H9 (cell line): Measurements from ENCODE around the gene ATP6V1G2. TPM values are rescaled to one million over a fixed set of nuclear protein-coding genes. Genes with fewer than 3 reads are reported as not detected.

Experiments used
- DNase-seq: peaks from one replicate; pipeline ENCODE4 v3.0.0-alpha.2; 2017
- H2AFZ ChIP-seq: one replicate; pipeline ENCODE4 v1.6.1; 2013; ENCODE audit warnings: mild to moderate bottlenecking, low read length, control low read depth, moderate library complexity
- H2AK5ac ChIP-seq: 2 replicates; pipeline ENCODE4 v1.6.1; 2013; ENCODE audit warnings: low read length, control low read depth, mixed read lengths; ENCODE audit not compliant: insufficient read length
- H2BK120ac ChIP-seq: one replicate; pipeline ENCODE4 v1.6.1; 2013; ENCODE audit warnings: low read depth, mild to moderate bottlenecking, low read length, control low read depth, inconsistent platforms; ENCODE audit not compliant: poor library complexity, severe bottlenecking
- H2BK12ac ChIP-seq: 2 replicates; pipeline ENCODE4 v1.6.1; 2013; ENCODE audit warnings: low read length, control low read depth, mixed read lengths, low read depth; ENCODE audit not compliant: insufficient read length
- H2BK15ac ChIP-seq: 2 replicates; pipeline ENCODE4 v1.6.1; 2013; ENCODE audit warnings: low read depth, low read length, control low read depth
- H2BK20ac ChIP-seq: one replicate; pipeline ENCODE4 v1.6.1; 2013; ENCODE audit warnings: low read depth, mild to moderate bottlenecking, low read length, control low read depth, inconsistent platforms; ENCODE audit not compliant: poor library complexity, severe bottlenecking
- H2BK5ac ChIP-seq: 2 replicates; pipeline ENCODE4 v1.6.1; 2013; ENCODE audit warnings: low read length, control low read depth, mixed read lengths; ENCODE audit not compliant: insufficient read length
- H3K14ac ChIP-seq: 2 replicates; pipeline ENCODE4 v1.6.1; 2013; ENCODE audit warnings: low read length, control low read depth; ENCODE audit not compliant: insufficient read depth
- H3K18ac ChIP-seq: 2 replicates; pipeline ENCODE4 v1.6.1; 2013; ENCODE audit warnings: low read depth, mild to moderate bottlenecking, mixed read lengths, low read length, control low read depth; ENCODE audit not compliant: insufficient read length
- H3K23ac ChIP-seq: 2 replicates; pipeline ENCODE4 v1.6.1; 2013; ENCODE audit warnings: low read length, control low read depth, mixed read lengths, low read depth; ENCODE audit not compliant: insufficient read length
- H3K23me2 ChIP-seq: 2 replicates; pipeline ENCODE4 v1.6.1; 2013; ENCODE audit warnings: low read depth, mild to moderate bottlenecking, mixed read lengths, low read length, control low read depth; ENCODE audit not compliant: insufficient read length, poor library complexity, severe bottlenecking
- H3K27ac ChIP-seq: 2 replicates; pipeline ENCODE4 v1.5.1; 2013; ENCODE audit warnings: low read length, control low read depth, mixed read lengths, low read depth; ENCODE audit not compliant: insufficient read length
- H3K27me3 ChIP-seq: 2 replicates; pipeline ENCODE4 v1.6.1; 2013; ENCODE audit warnings: low read length, control low read depth, inconsistent platforms; ENCODE audit not compliant: insufficient read depth
- H3K4ac ChIP-seq: 2 replicates; pipeline ENCODE4 v1.6.1; 2013; ENCODE audit warnings: low read depth, mild to moderate bottlenecking, control low read depth, inconsistent platforms, low read length, moderate library complexity
- H3K4me1 ChIP-seq: 2 replicates; pipeline ENCODE4 v1.6.1; 2013; ENCODE audit warnings: low read length, control low read depth, inconsistent platforms; ENCODE audit not compliant: insufficient read depth
- H3K4me2 ChIP-seq: 2 replicates; pipeline ENCODE4 v1.6.1; 2013; ENCODE audit warnings: low read length, control low read depth, mixed read lengths; ENCODE audit not compliant: insufficient read length, insufficient read depth
- H3K56ac ChIP-seq: 2 replicates; pipeline ENCODE4 v1.6.1; 2013; ENCODE audit warnings: low read depth, mild to moderate bottlenecking, mixed read lengths, low read length, control low read depth; ENCODE audit not compliant: insufficient read length
- H3K79me1 ChIP-seq: 2 replicates; pipeline ENCODE4 v1.6.1; 2013; ENCODE audit warnings: low read depth, mild to moderate bottlenecking, moderate library complexity, low read length, control low read depth, inconsistent platforms; ENCODE audit not compliant: insufficient read depth, poor library complexity, severe bottlenecking
- H3K79me2 ChIP-seq: 2 replicates; pipeline ENCODE4 v1.6.1; 2013; ENCODE audit warnings: low read length, control low read depth, inconsistent platforms; ENCODE audit not compliant: insufficient read depth
- H3K9ac ChIP-seq: 2 replicates; pipeline ENCODE4 v1.6.1; 2013; ENCODE audit warnings: low read length, control low read depth, mixed read lengths; ENCODE audit not compliant: insufficient read length; ENCODE audit errors: extremely low read depth
- H3K9me3 ChIP-seq: one replicate; pipeline ENCODE4 v1.6.1; 2013; ENCODE audit warnings: low read depth, low read length, inconsistent platforms; ENCODE audit not compliant: control insufficient read depth
- H3T11ph ChIP-seq: one replicate; pipeline ENCODE4 v1.6.1; 2013; ENCODE audit warnings: mild to moderate bottlenecking, low read length, control low read depth, inconsistent platforms
- H4K20me1 ChIP-seq: one replicate; pipeline ENCODE4 v1.6.1; 2013; ENCODE audit not compliant: control insufficient read depth, insufficient read length, insufficient read depth
- H4K5ac ChIP-seq: 2 replicates; pipeline ENCODE4 v1.6.1; 2013; ENCODE audit warnings: low read depth, mild to moderate bottlenecking, mixed read lengths, low read length, control low read depth; ENCODE audit not compliant: insufficient read length
- H4K8ac ChIP-seq: replicated peaks from 2 replicates; pipeline ENCODE4 v1.6.1; 2013; ENCODE audit warnings: low read length, control low read depth, mixed read lengths, low read depth; ENCODE audit not compliant: insufficient read length
- H4K91ac ChIP-seq: 2 replicates; pipeline ENCODE4 v1.6.1; 2013; ENCODE audit warnings: low read depth, mild to moderate bottlenecking, moderate library complexity, mixed read lengths, low read length, control low read depth; ENCODE audit not compliant: insufficient read length
- H3K27ac Mint-ChIP-seq, 3 experiments: 2 replicates in 2 of 3; 3 replicates in 1 of 3; pipeline ENCODE4 v1.8.0; 2020 to 2021; ENCODE audit warnings: mixed read lengths in 3 of 3, mild to moderate bottlenecking in 1 of 3, moderate library complexity in 1 of 3
- H3K27me3 Mint-ChIP-seq: 2 replicates; pipeline ENCODE4 v1.8.0; 2021; ENCODE audit warnings: low read depth, mild to moderate bottlenecking, moderate library complexity, mixed read lengths
- H3K36me3 Mint-ChIP-seq, 3 experiments: 2 replicates in 2 of 3; 3 replicates in 1 of 3; pipeline ENCODE4 v1.8.0; 2020 to 2021; ENCODE audit warnings: low read depth in 3 of 3, mixed read lengths in 3 of 3; ENCODE audit not compliant: insufficient read depth in 1 of 3
- H3K4me1 Mint-ChIP-seq, 2 experiments: 2 replicates each; pipeline ENCODE4 v1.8.0; 2020; ENCODE audit warnings: mixed read lengths in 2 of 2
- H3K4me3 Mint-ChIP-seq, 2 experiments: 2 replicates in 1 of 2; 3 replicates in 1 of 2; pipeline ENCODE4 v1.8.0; 2020 to 2021; ENCODE audit warnings: mild to moderate bottlenecking in 2 of 2, mixed read lengths in 2 of 2, moderate library complexity in 1 of 2
- H3K9me3 Mint-ChIP-seq, 2 experiments: 2 replicates in 1 of 2; 3 replicates in 1 of 2; pipeline ENCODE4 v1.8.0; 2020; ENCODE audit warnings: mild to moderate bottlenecking in 2 of 2, mixed read lengths in 2 of 2, moderate library complexity in 1 of 2
- CTCF ChIP-seq: fragments of 200-600 bp; sonication (generic); conservative IDR thresholded peaks from 3 replicates; pipeline ENCODE4 v1.8.0; 2021; ENCODE audit warnings: antibody characterized with exemption, mild to moderate bottlenecking
- WGBS: extraction: QIAGEN DNeasy Blood & Tissue Kit; methylation state at CpG from one replicate; pipeline ENCODE4 v1.1.7; 2013; ENCODE audit warnings: missing lambda C conversion rate, low lambda C conversion rate, mixed read lengths; ENCODE audit not compliant: insufficient read length; ENCODE audit errors: extremely low coverage; 5-methylcytosine and 5-hydroxymethylcytosine counted together
- total RNA-seq: library from RNA; stranded (reverse); gene quantifications from 2 replicates; pipeline ENCODE4 v1.2.1, GENCODE V29; 2021

The ATP6V1G2 gene
- total RNA-seq, 1 experiment from 2014 or later, result 3.8 TPM

- Histone ChIP-seq H3K27me3 (no peaks in the 10 kb centered on the region), H4K8ac (no peak overlapping the region), H3K79me2 (no peaks in the 10 kb centered on the region), H3K4me1 (peaks cover 2% of the 10 kb centered on the region; the same call in 1 of the 2 replicates), H4K91ac (no peak overlapping the region), H3K23ac (no peak overlapping the region), H4K20me1 (no peaks in the 10 kb centered on the region), H3K27ac (no peak overlapping the region), H3K4ac (no peak overlapping the region), H2BK120ac (no peak overlapping the region), H3K79me1 (no peaks in the 10 kb centered on the region), H3T11ph (no peak overlapping the region), H3K9me3 (no peaks in the 10 kb centered on the region), H3K56ac (no peak overlapping the region), H4K5ac (no peak overlapping the region), H2AFZ (no peak overlapping the region), H3K4me2 (no peak overlapping the region), H3K14ac (no peak overlapping the region), H2BK15ac (no peak overlapping the region), H2BK20ac (no peak overlapping the region), H2AK5ac (no peak overlapping the region), H3K18ac (no peak overlapping the region), H3K9ac (no peak overlapping the region), H2BK12ac (no peak overlapping the region), H2BK5ac (no peak overlapping the region), H3K23me2 (peaks cover 2% of the 10 kb centered on the region)
- no peak for DNase-seq
- H3K9me3 Mint-ChIP-seq, result no peaks in the 10 kb centered on the region
- peaks cover 14 to 25% of the 10 kb centered on the region in 2 experiments for H3K4me1 Mint-ChIP-seq
- no peak overlapping the region for H3K4me3 Mint-ChIP-seq
- H3K36me3 Mint-ChIP-seq, result no peaks in the 10 kb centered on the region
- no CpG with 5 or more reads among the region's 9 CpGs for WGBS
- H3K27ac Mint-ChIP-seq, result no peak overlapping the region; a peak in 1 of 7 replicates
- TF ChIP-seq CTCF, result no peak
- peaks cover 15% of the 10 kb centered on the region for H3K27me3 Mint-ChIP-seq
Measured at GRCh38 chr6:31586599-31587281, 40.3 kb upstream of the ATP6V1G2 start.
